Astrocyte (in vitro differentiated cells and primary cell): ENCODE results near the gene DFFA. TPM values are rescaled to one million over a fixed set of nuclear protein-coding genes. Genes with fewer than 3 reads are reported as not detected.
"Not testable (repeated sequence)": the region's sequence is repeated elsewhere in the genome, so short reads cannot be mapped to it uniquely, and the experiment has no call there.

Experiments used
- DNase-seq: peaks from one replicate; pipeline ENCODE4 v3.0.0-alpha.2; 2010; ENCODE audit warnings: low read depth
- FAIRE-seq: peaks from 2 replicates; lab custom pipeline; 2011; peaks lifted over from hg19 to GRCh38; lab: Jason Lieb, UNC
- H2AFZ ChIP-seq: 2 replicates; pipeline ENCODE4 v1.6.0; 2012; ENCODE audit warnings: low read depth, low read length, inconsistent platforms
- H3K27ac ChIP-seq: 2 replicates; pipeline ENCODE4 v1.5.1; 2011; ENCODE audit warnings: low read depth, low read length, inconsistent platforms
- H3K27me3 ChIP-seq: 2 replicates; pipeline ENCODE4 v1.6.0; 2011; ENCODE audit warnings: low read length, inconsistent platforms; ENCODE audit not compliant: insufficient read depth
- H3K36me3 ChIP-seq: 2 replicates; pipeline ENCODE4 v1.5.1; 2011; ENCODE audit warnings: low read length, inconsistent platforms; ENCODE audit not compliant: insufficient read depth
- H3K4me1 ChIP-seq: 2 replicates; pipeline ENCODE4 v1.5.1; 2011; ENCODE audit warnings: low read length, inconsistent platforms; ENCODE audit not compliant: insufficient read depth
- H3K4me2 ChIP-seq: 2 replicates; pipeline ENCODE4 v1.6.0; 2012; ENCODE audit warnings: low read length, inconsistent platforms
- H3K4me3 ChIP-seq: 2 replicates; pipeline ENCODE4 v1.5.1; 2011; ENCODE audit warnings: low read depth, mild to moderate bottlenecking, low read length, inconsistent platforms; ENCODE audit not compliant: insufficient read depth
- H3K79me2 ChIP-seq: 2 replicates; pipeline ENCODE4 v1.6.0; 2012; ENCODE audit warnings: mild to moderate bottlenecking, low read length, inconsistent platforms; ENCODE audit not compliant: insufficient read depth
- H3K9ac ChIP-seq: 2 replicates; pipeline ENCODE4 v1.6.0; 2012; ENCODE audit warnings: mild to moderate bottlenecking, low read length, inconsistent platforms
- H3K9me3 ChIP-seq: 2 replicates; pipeline ENCODE4 v1.5.1; 2012; ENCODE audit warnings: low read depth, mild to moderate bottlenecking, low read length, inconsistent platforms; ENCODE audit not compliant: insufficient read depth
- H4K20me1 ChIP-seq: 2 replicates; pipeline ENCODE4 v1.6.0; 2012; ENCODE audit warnings: low read length, inconsistent platforms; ENCODE audit not compliant: insufficient read depth
- H3K27ac Mint-ChIP-seq: one replicate; pipeline ENCODE4 v1.8.0; 2021; ENCODE audit warnings: mild to moderate bottlenecking, mixed read lengths; ENCODE audit not compliant: unreplicated experiment
- H3K27me3 Mint-ChIP-seq: one replicate; pipeline ENCODE4 v1.8.0; 2021; ENCODE audit warnings: low read depth, mixed read lengths; ENCODE audit not compliant: unreplicated experiment
- H3K36me3 Mint-ChIP-seq: one replicate; pipeline ENCODE4 v1.8.0; 2021; ENCODE audit warnings: low read depth, mixed read lengths; ENCODE audit not compliant: unreplicated experiment
- H3K4me1 Mint-ChIP-seq: one replicate; pipeline ENCODE4 v1.8.0; 2021; ENCODE audit warnings: low read depth, mixed read lengths; ENCODE audit not compliant: unreplicated experiment
- H3K4me3 Mint-ChIP-seq: one replicate; pipeline ENCODE4 v1.8.0; 2021; ENCODE audit warnings: mild to moderate bottlenecking, moderate library complexity, mixed read lengths; ENCODE audit not compliant: unreplicated experiment
- H3K9me3 Mint-ChIP-seq: one replicate; pipeline ENCODE4 v1.8.0; 2021; ENCODE audit warnings: mild to moderate bottlenecking, mixed read lengths; ENCODE audit not compliant: unreplicated experiment
- EZH2 ChIP-seq: IDR thresholded peaks from 2 replicates; pipeline ENCODE4 v1.6.1; 2012; ENCODE audit warnings: mild to moderate bottlenecking, low read length, inconsistent platforms; ENCODE audit not compliant: insufficient read depth
- total RNA-seq: library from RNA; stranded (reverse); gene quantifications from 2 replicates; pipeline ENCODE4 v1.2.1, GENCODE V29; 2021
- TF ChIP-seq, protein P1 (sequence below): IDR thresholded peaks from 2 replicates; pipeline ENCODE4 v1.5.1; 2011; ENCODE audit warnings: low read depth, mild to moderate bottlenecking, inconsistent platforms, low read length, moderate library complexity; ENCODE audit not compliant: insufficient read depth

DFFA gene
- total RNA-seq, 1 donor from 2014 or later = 58.2 TPM

GRCh38 chr1:10459184-10459583 lies 13.1 kb downstream of the DFFA start:
- Mint-ChIP-seq H3K36me3 (peaks cover 9% of the 10 kb centered on the region), H3K27ac (peak overlapping the region; percentile 44), H3K9me3 (no peaks in the 10 kb centered on the region), H3K4me1 (peaks cover 17% of the 10 kb centered on the region), H3K4me3 (no peak overlapping the region), H3K27me3 (no peaks in the 10 kb centered on the region)
- Histone ChIP-seq H3K27ac (no peak overlapping the region), H3K4me1 (peaks cover 12% of the 10 kb centered on the region), H3K4me3 (no peak overlapping the region), H3K9me3 (no peaks in the 10 kb centered on the region), H3K79me2 (no peaks in the 10 kb centered on the region), H3K9ac (no peak overlapping the region), H3K36me3 (peaks cover 7% of the 10 kb centered on the region), H3K27me3 (no peaks in the 10 kb centered on the region), H4K20me1 (no peaks in the 10 kb centered on the region), H3K4me2 (peak overlapping the region; percentile 18), H2AFZ (no peak overlapping the region)
- FAIRE-seq (no peak), DNase-seq (peak; percentile 85)
- no peak for TF ChIP-seq EZH2
- TF ChIP-seq, protein P1, sequence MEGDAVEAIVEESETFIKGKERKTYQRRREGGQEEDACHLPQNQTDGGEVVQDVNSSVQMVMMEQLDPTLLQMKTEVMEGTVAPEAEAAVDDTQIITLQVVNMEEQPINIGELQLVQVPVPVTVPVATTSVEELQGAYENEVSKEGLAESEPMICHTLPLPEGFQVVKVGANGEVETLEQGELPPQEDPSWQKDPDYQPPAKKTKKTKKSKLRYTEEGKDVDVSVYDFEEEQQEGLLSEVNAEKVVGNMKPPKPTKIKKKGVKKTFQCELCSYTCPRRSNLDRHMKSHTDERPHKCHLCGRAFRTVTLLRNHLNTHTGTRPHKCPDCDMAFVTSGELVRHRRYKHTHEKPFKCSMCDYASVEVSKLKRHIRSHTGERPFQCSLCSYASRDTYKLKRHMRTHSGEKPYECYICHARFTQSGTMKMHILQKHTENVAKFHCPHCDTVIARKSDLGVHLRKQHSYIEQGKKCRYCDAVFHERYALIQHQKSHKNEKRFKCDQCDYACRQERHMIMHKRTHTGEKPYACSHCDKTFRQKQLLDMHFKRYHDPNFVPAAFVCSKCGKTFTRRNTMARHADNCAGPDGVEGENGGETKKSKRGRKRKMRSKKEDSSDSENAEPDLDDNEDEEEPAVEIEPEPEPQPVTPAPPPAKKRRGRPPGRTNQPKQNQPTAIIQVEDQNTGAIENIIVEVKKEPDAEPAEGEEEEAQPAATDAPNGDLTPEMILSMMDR = no peak

GRCh38 chr1:10457875-10458274 lies 14.5 kb downstream of the DFFA start:
- Mint-ChIP-seq H3K4me1 (peaks cover 17% of the 10 kb centered on the region), H3K4me3 (no peak overlapping the region), H3K27ac (no peak overlapping the region), H3K9me3 (no peaks in the 10 kb centered on the region), H3K27me3 (no peaks in the 10 kb centered on the region), H3K36me3 (peaks cover 4% of the 10 kb centered on the region)
- Histone ChIP-seq H3K9ac (no peak overlapping the region), H4K20me1 (no peaks in the 10 kb centered on the region), H3K4me3 (no peak overlapping the region), H3K36me3 (peaks cover 4% of the 10 kb centered on the region), H3K9me3 (no peaks in the 10 kb centered on the region), H3K4me2 (no peak overlapping the region), H2AFZ (no peak overlapping the region), H3K79me2 (no peaks in the 10 kb centered on the region), H3K4me1 (peaks cover 12% of the 10 kb centered on the region), H3K27me3 (no peaks in the 10 kb centered on the region), H3K27ac (no peak overlapping the region)
- DNase-seq (no peak), FAIRE-seq (no peak)
- TF ChIP-seq EZH2 = no peak

- H3K9ac ChIP-seq, H3K9me3 ChIP-seq, H3K79me2 ChIP-seq, H3K4me2 ChIP-seq, H3K4me3 ChIP-seq, H3K4me3 Mint-ChIP-seq, FAIRE-seq, H4K20me1 ChIP-seq, H3K27me3 ChIP-seq, H3K36me3 ChIP-seq, DNase-seq, H3K27me3 Mint-ChIP-seq, H3K9me3 Mint-ChIP-seq, H3K27ac ChIP-seq, H2AFZ ChIP-seq, H3K36me3 Mint-ChIP-seq: not testable (repeated sequence)
- H3K4me1 ChIP-seq = peaks cover 12% of the 10 kb centered on the region
- peaks cover 17% of the 10 kb centered on the region for H3K4me1 Mint-ChIP-seq
- peak overlapping the region; percentile 47 for H3K27ac Mint-ChIP-seq
These were observed 14.9 kb downstream of the DFFA start for GRCh38 chr1:10457462-10457861.
